HepG2 (cell line): ENCODE data around the gene EGFR. TPM values are rescaled to one million over a fixed set of nuclear protein-coding genes. Genes with fewer than 3 reads are reported as not detected.

Experiments used
- BORCS8-MEF2B ChIP-seq: sonication (generic); formaldehyde crosslinking; IDR thresholded peaks from 2 replicates; pipeline ENCODE4 v1.8.0; 2022; ENCODE audit warnings: mild to moderate bottlenecking, missing genetic modification reagents
- BRD4 ChIP-seq: sonication (generic); formaldehyde crosslinking; IDR thresholded peaks from 2 replicates; pipeline ENCODE4 v1.4.0; 2020; ENCODE audit warnings: missing genetic modification reagents
- CHCHD3 ChIP-seq: sonication (generic); formaldehyde crosslinking; IDR thresholded peaks from 2 replicates; pipeline ENCODE4 v1.8.0; 2022; ENCODE audit warnings: mild to moderate bottlenecking, missing genetic modification reagents, moderate library complexity
- FOXO1 ChIP-seq: sonication (generic); formaldehyde crosslinking; IDR thresholded peaks from 2 replicates; pipeline ENCODE4 v1.4.0; 2020; ENCODE audit warnings: missing genetic modification reagents
- GATA4 ChIP-seq: sonication (generic); IDR thresholded peaks from 2 replicates; pipeline ENCODE4 v1.6.1; 2016; ENCODE audit warnings: antibody characterized with exemption, low read depth, borderline replicate concordance
- HOXA3 ChIP-seq: sonication (generic); formaldehyde crosslinking; IDR thresholded peaks from 2 replicates; pipeline ENCODE4 v1.5.0; 2020; ENCODE audit warnings: missing genetic modification reagents
- HOXA7 ChIP-seq: sonication (generic); formaldehyde crosslinking; IDR thresholded peaks from 2 replicates; pipeline ENCODE4 v1.8.1; 2022; ENCODE audit warnings: mild to moderate bottlenecking, missing genetic modification reagents, moderate library complexity
- SIN3A ChIP-seq: IDR thresholded peaks from 2 replicates; pipeline ENCODE4 v1.6.1; 2011; ENCODE audit warnings: low read depth, mild to moderate bottlenecking, control low read depth, low read length, borderline replicate concordance
- TARDBP ChIP-seq: sonication (generic); formaldehyde crosslinking; IDR thresholded peaks from 2 replicates; pipeline ENCODE4 v1.8.0; 2022; ENCODE audit warnings: mild to moderate bottlenecking, missing genetic modification reagents
- ZBTB7B ChIP-seq: sonication (generic); formaldehyde crosslinking; IDR thresholded peaks from 2 replicates; pipeline ENCODE4 v1.4.0; 2020; ENCODE audit warnings: missing genetic modification reagents
- ZNF234 ChIP-seq: sonication (generic); formaldehyde crosslinking; conservative IDR thresholded peaks from 2 replicates; pipeline ENCODE4 v1.5.1; 2020; ENCODE audit warnings: mild to moderate bottlenecking, missing genetic modification reagents
- ZNF768 ChIP-seq: sonication (generic); formaldehyde crosslinking; IDR thresholded peaks from 2 replicates; pipeline ENCODE4 v1.4.0; 2020; ENCODE audit warnings: missing genetic modification reagents
- ZSCAN25 ChIP-seq: sonication (generic); formaldehyde crosslinking; IDR thresholded peaks from 2 replicates; pipeline ENCODE4 v1.8.0; 2022; ENCODE audit warnings: mild to moderate bottlenecking, missing genetic modification reagents
- polyA plus RNA-seq, 8 experiments: library from polyadenylated mRNA; depleted of rRNA in 3 of 8; stranded (reverse) in 7 of 8; unstranded in 1 of 8; fragments of >200 nt; fragmentation: Illumina TruSeq in 4 of 8; extraction: Trizol in 4 of 8; gene quantifications; 2 replicates each; pipeline versions ENCODE4 v1.2.1 to v1.2.3, GENCODE V29; 2011 to 2016; ENCODE audit warnings: low read depth in 4 of 8, missing spikeins in 1 of 8, mixed read lengths in 1 of 8; ENCODE audit not compliant: insufficient read depth in 1 of 8
- total RNA-seq, 5 experiments: library from RNA; depleted of rRNA; stranded (reverse); fragments of >200 nt; fragmentation: Illumina TruSeq; extraction: Trizol; gene quantifications; 2 replicates each; pipeline ENCODE4 v1.2.3, GENCODE V29; 2016; ENCODE audit warnings: low read depth in 1 of 5
- TF ChIP-seq, protein P1 (sequence below): sonication (generic); formaldehyde crosslinking; IDR thresholded peaks from 2 replicates; pipeline ENCODE4 v1.4.0; 2020; ENCODE audit warnings: missing genetic modification reagents, borderline replicate concordance
- TF ChIP-seq, protein P2 (sequence below): sonication (generic); formaldehyde crosslinking; IDR thresholded peaks from 2 replicates; pipeline ENCODE4 v1.4.0; 2020; ENCODE audit warnings: low read depth, mild to moderate bottlenecking, missing genetic modification reagents
- TF ChIP-seq, protein P3 (sequence below): sonication (generic); formaldehyde crosslinking; IDR thresholded peaks from 2 replicates; pipeline ENCODE4 v1.5.0; 2020; ENCODE audit warnings: missing genetic modification reagents, mild to moderate bottlenecking, borderline replicate concordance
- TF ChIP-seq, protein P4 (sequence below): sonication (generic); formaldehyde crosslinking; IDR thresholded peaks from 2 replicates; pipeline ENCODE4 v1.4.0; 2020; ENCODE audit warnings: missing genetic modification reagents
- TF ChIP-seq, protein P5 (sequence below): sonication (generic); formaldehyde crosslinking; IDR thresholded peaks from 2 replicates; pipeline ENCODE4 v1.5.1; 2020; ENCODE audit warnings: mild to moderate bottlenecking, missing genetic modification reagents

Gene EGFR
- total and polyA plus RNA-seq, 2 of the 13 experiments (the other 11 are each of a cell fraction or from before 2014, with no cell fraction given), result 7.0 to 10.0 TPM

DNA sequence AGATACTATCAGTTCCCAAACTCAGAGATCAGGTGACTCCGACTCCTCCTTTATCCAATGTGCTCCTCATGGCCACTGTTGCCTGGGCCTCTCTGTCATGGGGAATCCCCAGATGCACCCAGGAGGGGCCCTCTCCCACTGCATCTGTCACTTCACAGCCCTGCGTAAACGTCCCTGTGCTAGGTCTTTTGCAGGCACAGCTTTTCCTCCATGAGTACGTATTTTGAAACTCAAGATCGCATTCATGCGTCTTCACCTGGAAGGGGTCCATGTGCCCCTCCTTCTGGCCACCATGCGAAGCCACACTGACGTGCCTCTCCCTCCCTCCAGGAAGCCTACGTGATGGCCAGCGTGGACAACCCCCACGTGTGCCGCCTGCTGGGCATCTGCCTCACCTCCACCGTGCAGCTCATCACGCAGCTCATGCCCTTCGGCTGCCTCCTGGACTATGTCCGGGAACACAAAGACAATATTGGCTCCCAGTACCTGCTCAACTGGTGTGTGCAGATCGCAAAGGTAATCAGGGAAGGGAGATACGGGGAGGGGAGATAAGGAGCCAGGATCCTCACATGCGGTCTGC, 162.2 kb downstream of the EGFR start (continued):
- TF ChIP-seq SIN3A, result 0 out of 2 replicates have a peak, but pooled peaks have one; percentile 32
- 0 out of 2 replicates have a peak, but pooled peaks have one; percentile 41 for TF ChIP-seq BRD4 (CRISPR knock-in tag)
- no peak for TF ChIP-seq CHCHD3 (CRISPR knock-in tag)
- no peak for TF ChIP-seq ZNF234 (CRISPR knock-in tag)
- peak; percentile 14; the same call in 1 of the 2 replicates for TF ChIP-seq FOXO1 (CRISPR knock-in tag)
- 0 out of 2 replicates have a peak, but pooled peaks have one; percentile 45 for TF ChIP-seq HOXA7 (CRISPR knock-in tag)
- peak; percentile 36; the same call in 1 of the 2 replicates for TF ChIP-seq ZNF768 (CRISPR knock-in tag)
- TF ChIP-seq TARDBP (CRISPR knock-in tag), result peak; percentile 47; the same call in 1 of the 2 replicates
- 0 out of 2 replicates have a peak, but pooled peaks have one; percentile 26 for TF ChIP-seq ZBTB7B (CRISPR knock-in tag)
- peak; percentile 28; the same call in 1 of the 2 replicates for TF ChIP-seq ZSCAN25 (CRISPR knock-in tag)
- TF ChIP-seq GATA4, result peak; percentile 58; the same call in 1 of the 2 replicates
- TF ChIP-seq, protein P1, sequence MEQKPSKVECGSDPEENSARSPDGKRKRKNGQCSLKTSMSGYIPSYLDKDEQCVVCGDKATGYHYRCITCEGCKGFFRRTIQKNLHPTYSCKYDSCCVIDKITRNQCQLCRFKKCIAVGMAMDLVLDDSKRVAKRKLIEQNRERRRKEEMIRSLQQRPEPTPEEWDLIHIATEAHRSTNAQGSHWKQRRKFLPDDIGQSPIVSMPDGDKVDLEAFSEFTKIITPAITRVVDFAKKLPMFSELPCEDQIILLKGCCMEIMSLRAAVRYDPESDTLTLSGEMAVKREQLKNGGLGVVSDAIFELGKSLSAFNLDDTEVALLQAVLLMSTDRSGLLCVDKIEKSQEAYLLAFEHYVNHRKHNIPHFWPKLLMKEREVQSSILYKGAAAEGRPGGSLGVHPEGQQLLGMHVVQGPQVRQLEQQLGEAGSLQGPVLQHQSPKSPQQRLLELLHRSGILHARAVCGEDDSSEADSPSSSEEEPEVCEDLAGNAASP (CRISPR knock-in tag), result no peak
- TF ChIP-seq, protein P2, sequence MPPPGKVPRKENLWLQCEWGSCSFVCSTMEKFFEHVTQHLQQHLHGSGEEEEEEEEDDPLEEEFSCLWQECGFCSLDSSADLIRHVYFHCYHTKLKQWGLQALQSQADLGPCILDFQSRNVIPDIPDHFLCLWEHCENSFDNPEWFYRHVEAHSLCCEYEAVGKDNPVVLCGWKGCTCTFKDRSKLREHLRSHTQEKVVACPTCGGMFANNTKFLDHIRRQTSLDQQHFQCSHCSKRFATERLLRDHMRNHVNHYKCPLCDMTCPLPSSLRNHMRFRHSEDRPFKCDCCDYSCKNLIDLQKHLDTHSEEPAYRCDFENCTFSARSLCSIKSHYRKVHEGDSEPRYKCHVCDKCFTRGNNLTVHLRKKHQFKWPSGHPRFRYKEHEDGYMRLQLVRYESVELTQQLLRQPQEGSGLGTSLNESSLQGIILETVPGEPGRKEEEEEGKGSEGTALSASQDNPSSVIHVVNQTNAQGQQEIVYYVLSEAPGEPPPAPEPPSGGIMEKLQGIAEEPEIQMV (CRISPR knock-in tag), result 0 out of 2 replicates have a peak, but pooled peaks have one; percentile 18
- TF ChIP-seq, protein P3, sequence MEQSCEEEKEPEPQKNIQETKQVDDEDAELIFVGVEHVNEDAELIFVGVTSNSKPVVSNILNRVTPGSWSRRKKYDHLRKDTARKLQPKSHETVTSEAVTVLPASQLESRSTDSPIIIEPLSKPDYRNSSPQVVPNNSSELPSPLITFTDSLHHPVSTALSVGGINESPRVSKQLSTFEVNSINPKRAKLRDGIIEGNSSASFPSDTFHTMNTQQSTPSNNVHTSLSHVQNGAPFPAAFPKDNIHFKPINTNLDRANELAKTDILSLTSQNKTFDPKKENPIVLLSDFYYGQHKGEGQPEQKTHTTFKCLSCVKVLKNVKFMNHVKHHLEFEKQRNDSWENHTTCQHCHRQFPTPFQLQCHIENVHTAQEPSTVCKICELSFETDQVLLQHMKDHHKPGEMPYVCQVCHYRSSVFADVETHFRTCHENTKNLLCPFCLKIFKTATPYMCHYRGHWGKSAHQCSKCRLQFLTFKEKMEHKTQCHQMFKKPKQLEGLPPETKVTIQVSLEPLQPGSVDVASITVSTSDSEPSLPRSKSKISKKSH (CRISPR knock-in tag), result peak; percentile 48; the same call in 1 of the 2 replicates
- peak; percentile 56; the same call in 1 of the 2 replicates for TF ChIP-seq HOXA3 (CRISPR knock-in tag)
- peak; percentile 34; the same call in 1 of the 2 replicates for TF ChIP-seq BORCS8-MEF2B (CRISPR knock-in tag)
- TF ChIP-seq, protein P4, sequence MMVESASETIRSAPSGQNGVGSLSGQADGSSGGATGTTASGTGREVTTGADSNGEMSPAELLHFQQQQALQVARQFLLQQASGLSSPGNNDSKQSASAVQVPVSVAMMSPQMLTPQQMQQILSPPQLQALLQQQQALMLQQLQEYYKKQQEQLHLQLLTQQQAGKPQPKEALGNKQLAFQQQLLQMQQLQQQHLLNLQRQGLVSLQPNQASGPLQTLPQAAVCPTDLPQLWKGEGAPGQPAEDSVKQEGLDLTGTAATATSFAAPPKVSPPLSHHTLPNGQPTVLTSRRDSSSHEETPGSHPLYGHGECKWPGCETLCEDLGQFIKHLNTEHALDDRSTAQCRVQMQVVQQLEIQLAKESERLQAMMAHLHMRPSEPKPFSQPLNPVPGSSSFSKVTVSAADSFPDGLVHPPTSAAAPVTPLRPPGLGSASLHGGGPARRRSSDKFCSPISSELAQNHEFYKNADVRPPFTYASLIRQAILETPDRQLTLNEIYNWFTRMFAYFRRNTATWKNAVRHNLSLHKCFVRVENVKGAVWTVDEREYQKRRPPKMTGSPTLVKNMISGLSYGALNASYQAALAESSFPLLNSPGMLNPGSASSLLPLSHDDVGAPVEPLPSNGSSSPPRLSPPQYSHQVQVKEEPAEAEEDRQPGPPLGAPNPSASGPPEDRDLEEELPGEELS (CRISPR knock-in tag), result peak; percentile 61; the same call in 1 of the 2 replicates
- TF ChIP-seq, protein P5, sequence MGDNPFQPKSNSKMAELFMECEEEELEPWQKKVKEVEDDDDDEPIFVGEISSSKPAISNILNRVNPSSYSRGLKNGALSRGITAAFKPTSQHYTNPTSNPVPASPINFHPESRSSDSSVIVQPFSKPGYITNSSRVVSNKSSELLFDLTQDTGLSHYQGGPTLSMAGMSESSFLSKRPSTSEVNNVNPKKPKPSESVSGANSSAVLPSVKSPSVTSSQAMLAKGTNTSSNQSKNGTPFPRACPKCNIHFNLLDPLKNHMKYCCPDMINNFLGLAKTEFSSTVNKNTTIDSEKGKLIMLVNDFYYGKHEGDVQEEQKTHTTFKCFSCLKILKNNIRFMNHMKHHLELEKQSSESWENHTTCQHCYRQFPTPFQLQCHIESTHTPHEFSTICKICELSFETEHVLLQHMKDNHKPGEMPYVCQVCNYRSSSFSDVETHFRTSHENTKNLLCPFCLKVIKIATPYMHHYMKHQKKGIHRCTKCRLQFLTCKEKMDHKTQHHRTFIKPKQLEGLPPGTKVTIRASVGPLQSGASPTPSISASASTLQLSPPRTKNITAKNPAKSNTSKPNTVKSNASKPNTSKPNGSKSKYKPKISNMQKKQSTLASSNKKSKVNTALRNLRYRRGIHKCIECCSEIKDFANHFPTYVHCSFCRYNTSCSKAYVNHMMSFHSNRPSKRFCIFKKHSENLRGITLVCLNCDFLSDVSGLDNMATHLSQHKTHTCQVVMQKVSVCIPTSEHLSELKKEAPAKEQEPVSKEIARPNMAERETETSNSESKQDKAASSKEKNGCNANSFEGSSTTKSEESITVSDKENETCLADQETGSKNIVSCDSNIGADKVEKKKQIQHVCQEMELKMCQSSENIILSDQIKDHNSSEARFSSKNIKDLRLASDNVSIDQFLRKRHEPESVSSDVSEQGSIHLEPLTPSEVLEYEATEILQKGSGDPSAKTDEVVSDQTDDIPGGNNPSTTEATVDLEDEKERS (CRISPR knock-in tag), result 0 out of 2 replicates have a peak, but pooled peaks have one; percentile 32
